Motor neuron (in vitro differentiated cells): Measurements from ENCODE around the gene ZNF768. TPM values are rescaled to one million over a fixed set of nuclear protein-coding genes. Genes with fewer than 3 reads are reported as not detected.
"Not testable (repeated sequence)": the region's sequence is repeated elsewhere in the genome, so short reads cannot be mapped to it uniquely, and the experiment has no call there.

Experiments
- ATAC-seq, 8 experiments: fragments of 200-7000 bp; cut with Tn5 transposase; replicated peaks in 6 of 8; 2 replicates each; pipeline ENCODE4 v1.8.0; 2021; ENCODE audit warnings: mild to moderate bottlenecking in 8 of 8, moderate library complexity in 8 of 8
- H3K27ac ChIP-seq, 2 donors: fragments of 250-450 bp; sonication (Bioruptor Pico); 2 replicates each; pipeline ENCODE4 v1.9.0; 2021; ENCODE audit warnings: antibody characterized with exemption in 2 of 2, mild to moderate bottlenecking in 2 of 2, moderate library complexity in 1 of 2
- H3K4me1 ChIP-seq, 2 donors: fragments of 250-450 bp; sonication (Bioruptor Pico); replicated peaks in 1 of 2; 2 replicates each; pipeline ENCODE4 v1.6.1; 2021; ENCODE audit warnings: antibody characterized with exemption in 2 of 2, mild to moderate bottlenecking in 2 of 2, moderate library complexity in 1 of 2
- H3K4me3 ChIP-seq, 5 donors: fragments of 250-450 bp; sonication (Bioruptor Pico); 2 replicates each; pipeline ENCODE4 v1.9.0; 2021; ENCODE audit warnings: antibody characterized with exemption in 5 of 5, mild to moderate bottlenecking in 5 of 5, moderate library complexity in 4 of 5
- WGBS, 10 experiments: fragments of 450-650 bp; shearing (Covaris generic); methylation state at CpG; one replicate each; pipeline ENCODE4 v1.0.0; 2022; 5-methylcytosine and 5-hydroxymethylcytosine counted together
- in situ Hi-C, 9 experiments: fragments of 400-800 bp; cut with MboI; loops; one replicate each; pipeline ENCODE4 v1.15.0; 2021; ENCODE audit warnings: low sequenced_read_pairs in 9 of 9, low pct_unique_long_range_greater_than_20kb in 2 of 9; ENCODE audit not compliant: unreplicated experiment in 9 of 9
- total RNA-seq, 8 experiments: library from RNA; unstranded; fragments of 300-600 nt; gene quantifications; 2 replicates each; pipeline versions ENCODE4 v1.2.3 to v1.2.4, GENCODE V29; 2022

ZNF768 gene
- total RNA-seq, 8 experiments from 2014 or later = 19.2 to 50.4 (median 36.7) TPM

- Histone ChIP-seq H3K27ac (no peak overlapping the region), H3K4me1 (peaks cover 6% of the 10 kb centered on the region in 2 donors), H3K4me3 (no peak overlapping the region)
- in situ Hi-C loops = no loop called here
- 97 to 100% (median 100%) methylated on average over 1 to 23 of the region's 60 CpGs; no CpG with 5 or more reads in 5 of the 10 experiments for WGBS, 10 experiments
- ATAC-seq = no peak
Measured at GRCh38 chr16:30524575-30525568, 1.5 kb downstream of the ZNF768 start.

- in situ Hi-C loops = no loop called here
Measured at GRCh38 chr16:30523768-30524574, 2.4 kb downstream of the ZNF768 start.

GRCh38 chr16:30522702-30523463, 3.5 kb downstream of the ZNF768 start:
- H3K27ac ChIP-seq, H3K4me3 ChIP-seq, H3K4me1 ChIP-seq, ATAC-seq, in situ Hi-C loops: not testable (repeated sequence)
- WGBS, 10 experiments = 90 to 100% (median 93%) methylated on average over 1 to 7 of the region's 12 CpGs; no CpG with 5 or more reads in 5 of the 10 experiments

More at GRCh38 chr16:30523768-30524574, 2.4 kb downstream of the ZNF768 start:
- WGBS, 10 experiments = 70 to 100% (median 90%) methylated on average over 1 to 9 of the region's 26 CpGs; no CpG with 5 or more reads in 3 of the 10 experiments
- Histone ChIP-seq H3K27ac (no peak overlapping the region), H3K4me3 (no peak overlapping the region), H3K4me1 (peaks cover 6% of the 10 kb centered on the region in 2 donors)
- no peak for ATAC-seq

- in situ Hi-C loops = no loop called here
- 25 to 88% (median 56%) methylated on average over 1 to 8 of the region's 11 CpGs; no CpG with 5 or more reads in 1 of the 10 experiments for WGBS, 10 experiments
- no peak overlapping the region for H3K27ac ChIP-seq
- no peaks in the 10 kb centered on the region for H3K4me1 ChIP-seq
- no peak overlapping the region for H3K4me3 ChIP-seq
- no peak for ATAC-seq
Measured at GRCh38 chr16:30521873-30522641, 4.3 kb downstream of the ZNF768 start.

- no peak for ATAC-seq
- in situ Hi-C loops = no loop called here
Measured at GRCh38 chr16:30521476-30521872, 4.9 kb downstream of the ZNF768 start.

GRCh38 chr16:30519120-30520049, 7.0 kb downstream of the ZNF768 start:
- H3K4me1 ChIP-seq = no peaks in the 10 kb centered on the region
- ATAC-seq = no peak
- no peak overlapping the region for H3K27ac ChIP-seq
- WGBS, 10 experiments = 0 to 100% (median 78%) methylated on average over 1 to 14 of the region's 20 CpGs; no CpG with 5 or more reads in 2 of the 10 experiments
- in situ Hi-C loops = no loop called here
- no peak overlapping the region for H3K4me3 ChIP-seq

More at GRCh38 chr16:30521476-30521872, 4.9 kb downstream of the ZNF768 start:
- Histone ChIP-seq H3K4me3 (no peak overlapping the region), H3K27ac (no peak overlapping the region), H3K4me1 (no peaks in the 10 kb centered on the region)
- WGBS, 10 experiments = 47 to 92% (median 80%) methylated on average over 1 to 3 of the region's 7 CpGs; no CpG with 5 or more reads in 5 of the 10 experiments

- ATAC-seq = no peak
- in situ Hi-C loops = no loop called here
- no peaks in the 10 kb centered on the region for H3K4me1 ChIP-seq
- 70 to 92% (median 81%) methylated on average over 2 to 4 of the region's 10 CpGs; no CpG with 5 or more reads in 5 of the 10 experiments for WGBS, 10 experiments
- no peak overlapping the region for H3K4me3 ChIP-seq
- H3K27ac ChIP-seq = no peak overlapping the region
Measured at GRCh38 chr16:30518552-30518951, 7.8 kb downstream of the ZNF768 start.

GRCh38 chr16:30515275-30515674, 11.1 kb downstream of the ZNF768 start:
- Histone ChIP-seq H3K4me3 (no peak overlapping the region), H3K27ac (no peak overlapping the region), H3K4me1 (no peaks in the 10 kb centered on the region)
- 0 to 80% (median 40%) methylated on average over 1 of the region's 2 CpGs; no CpG with 5 or more reads in 3 of the 10 experiments for WGBS, 10 experiments
- in situ Hi-C loops = no loop called here
- no peak for ATAC-seq

- ATAC-seq = no peak
- WGBS, 10 experiments = 40 to 75% (median 59%) methylated on average over 1 to 2 of the region's 3 CpGs; no CpG with 5 or more reads in 4 of the 10 experiments
- in situ Hi-C loops = no loop called here
- Histone ChIP-seq H3K4me1 (no peaks in the 10 kb centered on the region), H3K4me3 (no peak overlapping the region), H3K27ac (no peak overlapping the region)
Measured at GRCh38 chr16:30511509-30511908, 14.9 kb downstream of the ZNF768 start.

- in situ Hi-C loops = no loop called here
- ATAC-seq = no peak
- WGBS, 10 experiments = 60 to 83% (median 69%) methylated on average over 1 to 2 of the region's 4 CpGs; no CpG with 5 or more reads in 4 of the 10 experiments
- Histone ChIP-seq H3K4me1 (no peaks in the 10 kb centered on the region), H3K4me3 (no peak overlapping the region), H3K27ac (no peak overlapping the region)
Measured at GRCh38 chr16:30510376-30510938, 15.9 kb downstream of the ZNF768 start.
